HL-60 (cell line): ENCODE data around the gene GOLGA8J.
"Not testable (repeated sequence)": the region's sequence is repeated elsewhere in the genome, so short reads cannot be mapped to it uniquely, and the experiment has no call there.

Experiments used
- CTCF ChIP-seq: IDR thresholded peaks from one replicate; pipeline ENCODE4 v1.5.1; 2011; ENCODE audit warnings: low read length, control low read depth, inconsistent platforms; ENCODE audit not compliant: insufficient read depth
- GABPA ChIP-seq: IDR thresholded peaks from 2 replicates; pipeline ENCODE4 v1.6.1; 2012; ENCODE audit warnings: low read depth
- POLR2AphosphoS5 ChIP-seq: IDR thresholded peaks from 2 replicates; pipeline ENCODE4 v1.6.1; 2012; ENCODE audit warnings: low read depth

DNA sequence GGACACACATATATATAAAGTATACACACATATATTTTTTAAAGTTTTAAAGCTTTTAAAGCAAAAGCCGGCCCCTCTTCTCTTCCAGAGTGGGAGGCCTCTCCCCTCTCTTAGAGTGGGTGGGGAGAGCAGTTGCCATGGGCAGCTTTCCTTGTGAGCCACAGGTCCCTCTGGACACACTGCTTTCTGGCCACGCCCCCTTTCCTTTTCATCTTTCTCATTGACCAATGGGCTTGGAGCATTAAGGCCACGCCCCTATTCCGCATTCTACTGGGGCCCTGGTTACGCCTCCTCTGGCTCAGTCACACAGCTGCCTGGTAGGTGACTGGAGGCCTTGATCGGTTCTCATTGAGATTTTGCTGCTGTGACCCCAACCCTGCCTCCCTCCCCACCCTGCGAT, at the start of gene GOLGA8J:
- TF ChIP-seq CTCF, POLR2AphosphoS5, GABPA: not testable (repeated sequence)
